HG03469 (cell line): ENCODE data around the gene L2HGDH.
"Not testable (repeated sequence)": the region's sequence is repeated elsewhere in the genome, so short reads cannot be mapped to it uniquely, and the experiment has no call there.

Source experiments
- ATAC-seq: cut with Tn5 transposase; IDR thresholded peaks from one replicate; pipeline ENCODE4 v1.9.1; 2021; ENCODE audit warnings: mild to moderate bottlenecking, moderate library complexity, moderate number of reproducible peaks; ENCODE audit not compliant: unreplicated experiment

L2HGDH gene

GRCh38 chr14:50340045-50340444, 28.0 kb upstream of the L2HGDH start:
- ATAC-seq: no peak

- ATAC-seq: no peak
Measured at GRCh38 chr14:50339178-50339804, 27.3 kb upstream of the L2HGDH start.

- ATAC-seq: no peak
Measured at GRCh38 chr14:50338587-50338986, 26.6 kb upstream of the L2HGDH start.

- no peak for ATAC-seq
Measured at GRCh38 chr14:50335989-50336824, 24.2 kb upstream of the L2HGDH start.

- ATAC-seq: no peak
Measured at GRCh38 chr14:50335389-50335788, 23.4 kb upstream of the L2HGDH start.

GRCh38 chr14:50334211-50334610, 22.2 kb upstream of the L2HGDH start:
- no peak for ATAC-seq

- no peak for ATAC-seq
Measured at GRCh38 chr14:50333014-50333509, 21.0 kb upstream of the L2HGDH start.

GRCh38 chr14:50331596-50331995, 19.6 kb upstream of the L2HGDH start:
- no peak for ATAC-seq

GRCh38 chr14:50321009-50321660, 9.1 kb upstream of the L2HGDH start:
- ATAC-seq: peak; percentile 78

GRCh38 chr14:50320283-50320682, 8.3 kb upstream of the L2HGDH start:
- no peak for ATAC-seq

GRCh38 chr14:50319721-50320120, 7.7 kb upstream of the L2HGDH start:
- ATAC-seq: no peak

- no peak for ATAC-seq
Measured at GRCh38 chr14:50319293-50319692, 7.3 kb upstream of the L2HGDH start.

- ATAC-seq: no peak
Measured at GRCh38 chr14:50318031-50318626, 6.1 kb upstream of the L2HGDH start.

GRCh38 chr14:50314098-50314497, 2.1 kb upstream of the L2HGDH start:
- ATAC-seq: not testable (repeated sequence)

GRCh38 chr14:50312734-50313054, 665 bp upstream of the L2HGDH start:
- ATAC-seq: peak; percentile 26

GRCh38 chr14:50311337-50311971, 575 bp downstream of the L2HGDH start:
- ATAC-seq: no peak

GRCh38 chr14:50310445-50310844, 1.6 kb downstream of the L2HGDH start:
- ATAC-seq: no peak

- ATAC-seq: no peak
Measured at GRCh38 chr14:50308363-50308915, 3.6 kb downstream of the L2HGDH start.

GRCh38 chr14:50303744-50304471, 8.1 kb downstream of the L2HGDH start:
- ATAC-seq: no peak

- ATAC-seq: no peak
Measured at GRCh38 chr14:50301914-50302313, 10.1 kb downstream of the L2HGDH start.
